ENCODE measurements around the gene DOLK. TPM values are rescaled to one million over a fixed set of nuclear protein-coding genes. Genes with fewer than 3 reads are reported as not detected.

The DOLK gene
- total and polyA plus RNA-seq, 2 of the 4 experiments (the other 2 are of a cell fraction): 23.2 to 30.8 TPM

DNA sequence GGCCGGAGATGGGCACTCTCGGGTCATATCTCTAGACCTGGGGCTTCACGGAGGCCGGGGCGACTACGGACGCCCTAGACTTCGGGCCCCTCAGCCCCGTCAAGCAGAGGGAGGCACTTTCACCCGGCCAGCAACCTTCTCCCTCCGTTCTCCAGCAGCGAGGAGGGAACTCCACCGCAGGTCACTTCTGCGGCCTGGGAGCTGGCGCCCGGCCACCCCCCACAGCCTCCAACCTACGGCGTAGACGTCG lies 201 bp downstream of the DOLK start:
- peak overlapping the region; percentile 75 for H2BK5ac ChIP-seq (ENCODE audit: low read depth, low read length, poor library complexity, severe bottlenecking)
- peaks cover 16% of the 10 kb centered on the region for H3K9me1 ChIP-seq (ENCODE audit: insufficient read depth, low read length)
- peak overlapping the region; percentile 80 for H3K9ac ChIP-seq (ENCODE audit: low read depth, low read length)
- H3K27ac ChIP-seq (ENCODE audit: insufficient read depth, low read length): peak overlapping the region; percentile 84
- ATAC-seq (ENCODE audit: low read depth) (no peak), DNase-seq (no peak)
- no peaks in the 10 kb centered on the region for H3K27me3 ChIP-seq (ENCODE audit: control insufficient read depth, insufficient read depth, low read length)
- H3K4me1 ChIP-seq (ENCODE audit: control insufficient read depth, insufficient read depth, low read length): peaks cover 7% of the 10 kb centered on the region
- in situ Hi-C loops (cut with MboI; ENCODE audit: low sequenced_read_pairs): no loop called here
- H2AK5ac ChIP-seq (ENCODE audit: low read depth, low read length): peak overlapping the region; percentile 96
- intact Hi-C loops (cut with micrococcal nuclease): loop anchor here (5.0 kb wide), 2 partner anchors 65 to 85 kb away; partner anchors contain the start of genes KYAT1 and LRRC8A
- peak overlapping the region; percentile 53 for H4K91ac ChIP-seq (ENCODE audit: insufficient read depth, low read depth, low read length)
- TF ChIP-seq, protein P1, sequence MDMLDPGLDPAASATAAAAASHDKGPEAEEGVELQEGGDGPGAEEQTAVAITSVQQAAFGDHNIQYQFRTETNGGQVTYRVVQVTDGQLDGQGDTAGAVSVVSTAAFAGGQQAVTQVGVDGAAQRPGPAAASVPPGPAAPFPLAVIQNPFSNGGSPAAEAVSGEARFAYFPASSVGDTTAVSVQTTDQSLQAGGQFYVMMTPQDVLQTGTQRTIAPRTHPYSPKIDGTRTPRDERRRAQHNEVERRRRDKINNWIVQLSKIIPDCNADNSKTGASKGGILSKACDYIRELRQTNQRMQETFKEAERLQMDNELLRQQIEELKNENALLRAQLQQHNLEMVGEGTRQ (IDR thresholded peaks at IDR 0.05; ENCODE audit: low read depth, low read length): no peak
- TF ChIP-seq, protein P2, sequence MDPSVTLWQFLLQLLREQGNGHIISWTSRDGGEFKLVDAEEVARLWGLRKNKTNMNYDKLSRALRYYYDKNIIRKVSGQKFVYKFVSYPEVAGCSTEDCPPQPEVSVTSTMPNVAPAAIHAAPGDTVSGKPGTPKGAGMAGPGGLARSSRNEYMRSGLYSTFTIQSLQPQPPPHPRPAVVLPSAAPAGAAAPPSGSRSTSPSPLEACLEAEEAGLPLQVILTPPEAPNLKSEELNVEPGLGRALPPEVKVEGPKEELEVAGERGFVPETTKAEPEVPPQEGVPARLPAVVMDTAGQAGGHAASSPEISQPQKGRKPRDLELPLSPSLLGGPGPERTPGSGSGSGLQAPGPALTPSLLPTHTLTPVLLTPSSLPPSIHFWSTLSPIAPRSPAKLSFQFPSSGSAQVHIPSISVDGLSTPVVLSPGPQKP (IDR thresholded peaks at IDR 0.05; ENCODE audit: borderline replicate concordance, low read depth, low read length): no peak
- TF ChIP-seq SMC3 (IDR thresholded peaks at IDR 0.05; ENCODE audit: low read depth, low read length): no peak
- no peak for TF ChIP-seq CEBPB (IDR thresholded peaks at IDR 0.05; ENCODE audit: low read depth, low read length)
- TF ChIP-seq MXI1 (IDR thresholded peaks at IDR 0.05; ENCODE audit: borderline replicate concordance, low read depth, low read length): no peak
- TF ChIP-seq MAZ (IDR thresholded peaks at IDR 0.05; ENCODE audit: borderline replicate concordance, low read depth, low read length): no peak
- TF ChIP-seq POLR2A (IDR thresholded peaks at IDR 0.05; ENCODE audit: low read depth, low read length): no peak
- TF ChIP-seq, protein P3, sequence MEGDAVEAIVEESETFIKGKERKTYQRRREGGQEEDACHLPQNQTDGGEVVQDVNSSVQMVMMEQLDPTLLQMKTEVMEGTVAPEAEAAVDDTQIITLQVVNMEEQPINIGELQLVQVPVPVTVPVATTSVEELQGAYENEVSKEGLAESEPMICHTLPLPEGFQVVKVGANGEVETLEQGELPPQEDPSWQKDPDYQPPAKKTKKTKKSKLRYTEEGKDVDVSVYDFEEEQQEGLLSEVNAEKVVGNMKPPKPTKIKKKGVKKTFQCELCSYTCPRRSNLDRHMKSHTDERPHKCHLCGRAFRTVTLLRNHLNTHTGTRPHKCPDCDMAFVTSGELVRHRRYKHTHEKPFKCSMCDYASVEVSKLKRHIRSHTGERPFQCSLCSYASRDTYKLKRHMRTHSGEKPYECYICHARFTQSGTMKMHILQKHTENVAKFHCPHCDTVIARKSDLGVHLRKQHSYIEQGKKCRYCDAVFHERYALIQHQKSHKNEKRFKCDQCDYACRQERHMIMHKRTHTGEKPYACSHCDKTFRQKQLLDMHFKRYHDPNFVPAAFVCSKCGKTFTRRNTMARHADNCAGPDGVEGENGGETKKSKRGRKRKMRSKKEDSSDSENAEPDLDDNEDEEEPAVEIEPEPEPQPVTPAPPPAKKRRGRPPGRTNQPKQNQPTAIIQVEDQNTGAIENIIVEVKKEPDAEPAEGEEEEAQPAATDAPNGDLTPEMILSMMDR (conservative IDR thresholded peaks at IDR 0.05; ENCODE audit: low read depth, low read length): no peak
- peaks cover 10% of the 10 kb centered on the region for H3K36me3 ChIP-seq (ENCODE audit: control insufficient read depth, insufficient read depth, low read length)
- TSS peak; percentile 83 for BruUV-seq (replicated peaks)
- ChIA-PET CTCF (no interaction called here), POLR2A (ENCODE audit: unreplicated experiment) (no interaction called here)
- peak overlapping the region; percentile 100 for H2AFZ ChIP-seq (replicated peaks; ENCODE audit: low read length, poor library complexity)
- H3K18ac ChIP-seq (ENCODE audit: low read depth, low read length): peak overlapping the region; percentile 22; the same call in 1 of the 2 replicates
- H4K20me1 ChIP-seq (ENCODE audit: insufficient read depth, low read length): peaks cover 7% of the 10 kb centered on the region; the same call in 1 of the 2 replicates
- peak overlapping the region; percentile 90 for H3K4ac ChIP-seq (ENCODE audit: low read depth, low read length)
- H3K4me3 ChIP-seq (ENCODE audit: insufficient read depth, low read depth, low read length): peak overlapping the region; percentile 94
- H4K8ac ChIP-seq (ENCODE audit: low read depth in 2 of 2, low read length in 2 of 2): peak overlapping the region; percentile 63 to 95
- H2BK20ac ChIP-seq (ENCODE audit: low read depth, low read length): no peak overlapping the region
- H3K56ac ChIP-seq (ENCODE audit: extremely low read depth, insufficient read depth, low read length): peak overlapping the region; percentile 46
- no peak overlapping the region for H2BK15ac ChIP-seq (ENCODE audit: low read depth, low read length)
- 0% methylated on average over 7 of the region's 20 CpGs; no CpG with 5 or more reads in 1 of the 2 experiments for WGBS, 2 experiments (ENCODE audit: extremely low coverage in 2 of 2, insufficient read length in 1 of 2)
- H3K4me2 ChIP-seq (ENCODE audit: low read depth, low read length): peak overlapping the region; percentile 99
- H3K79me1 ChIP-seq (ENCODE audit: low read depth in 1 of 2, low read length in 2 of 2): peaks cover 28 to 57% of the 10 kb centered on the region in 2 experiments
- peak overlapping the region; percentile 91 for H3K14ac ChIP-seq (replicated peaks; ENCODE audit: low read depth, low read length)
- no peaks in the 10 kb centered on the region for H3K9me3 ChIP-seq (ENCODE audit: control insufficient read depth, insufficient read depth, low read length)
- H3K23ac ChIP-seq (ENCODE audit: low read depth, low read length): peak overlapping the region; percentile 92
- dilution Hi-C loops (cut with HindIII; ENCODE audit: low sequenced_read_pairs, unreplicated experiment): no loop called here
- peak overlapping the region; percentile 83 for H4K5ac ChIP-seq (ENCODE audit: low read depth, low read length)
- H2BK120ac ChIP-seq (ENCODE audit: low read depth, low read length): peak overlapping the region; percentile 71
- H2AK9ac ChIP-seq (replicated peaks; ENCODE audit: low read depth, low read length, poor library complexity): peak overlapping the region; percentile 97

Data from IMR-90 (cell line).